Fibroblast of mammary gland (primary cell): ENCODE measurements around the gene CACNA1C.

ENCODE experiments used
- DNase-seq: peaks from one replicate; pipeline ENCODE4 v3.0.0-alpha.2; 2010; ENCODE audit warnings: low read depth
- H3K4me3 ChIP-seq: 2 replicates; pipeline ENCODE4 v1.5.1; 2011; ENCODE audit warnings: low read depth, mild to moderate bottlenecking, low read length, moderate library complexity; ENCODE audit not compliant: control insufficient read depth
- TF ChIP-seq, protein P1 (sequence below): conservative IDR thresholded peaks from 2 replicates; pipeline ENCODE4 v1.5.1; 2011; ENCODE audit warnings: low read depth, low read length, inconsistent platforms; ENCODE audit not compliant: control insufficient read depth, insufficient read depth

Gene CACNA1C

DNA sequence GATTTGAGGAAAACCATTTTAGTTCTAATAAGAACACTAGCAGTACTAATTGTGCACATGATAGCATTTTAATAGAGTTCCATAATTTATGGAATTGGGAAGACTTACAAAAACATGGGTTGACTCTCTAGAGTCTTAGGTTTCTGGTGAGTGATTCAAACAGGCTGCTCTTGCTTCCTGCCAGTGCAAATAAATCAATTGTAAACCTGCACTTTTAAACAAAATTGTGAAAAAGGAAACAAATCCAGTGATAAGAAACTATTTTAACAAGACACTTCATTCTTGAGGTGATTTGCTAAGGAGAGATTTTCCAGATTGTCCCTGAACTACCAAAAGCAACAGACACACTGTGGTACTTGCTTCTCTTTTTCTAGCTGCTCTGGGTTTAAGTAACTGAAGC, 112.2 kb downstream of the CACNA1C start:
- no peak overlapping the region for H3K4me3 ChIP-seq
- TF ChIP-seq, protein P1, sequence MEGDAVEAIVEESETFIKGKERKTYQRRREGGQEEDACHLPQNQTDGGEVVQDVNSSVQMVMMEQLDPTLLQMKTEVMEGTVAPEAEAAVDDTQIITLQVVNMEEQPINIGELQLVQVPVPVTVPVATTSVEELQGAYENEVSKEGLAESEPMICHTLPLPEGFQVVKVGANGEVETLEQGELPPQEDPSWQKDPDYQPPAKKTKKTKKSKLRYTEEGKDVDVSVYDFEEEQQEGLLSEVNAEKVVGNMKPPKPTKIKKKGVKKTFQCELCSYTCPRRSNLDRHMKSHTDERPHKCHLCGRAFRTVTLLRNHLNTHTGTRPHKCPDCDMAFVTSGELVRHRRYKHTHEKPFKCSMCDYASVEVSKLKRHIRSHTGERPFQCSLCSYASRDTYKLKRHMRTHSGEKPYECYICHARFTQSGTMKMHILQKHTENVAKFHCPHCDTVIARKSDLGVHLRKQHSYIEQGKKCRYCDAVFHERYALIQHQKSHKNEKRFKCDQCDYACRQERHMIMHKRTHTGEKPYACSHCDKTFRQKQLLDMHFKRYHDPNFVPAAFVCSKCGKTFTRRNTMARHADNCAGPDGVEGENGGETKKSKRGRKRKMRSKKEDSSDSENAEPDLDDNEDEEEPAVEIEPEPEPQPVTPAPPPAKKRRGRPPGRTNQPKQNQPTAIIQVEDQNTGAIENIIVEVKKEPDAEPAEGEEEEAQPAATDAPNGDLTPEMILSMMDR, result no peak
- DNase-seq, result peak; percentile 58

DNA sequence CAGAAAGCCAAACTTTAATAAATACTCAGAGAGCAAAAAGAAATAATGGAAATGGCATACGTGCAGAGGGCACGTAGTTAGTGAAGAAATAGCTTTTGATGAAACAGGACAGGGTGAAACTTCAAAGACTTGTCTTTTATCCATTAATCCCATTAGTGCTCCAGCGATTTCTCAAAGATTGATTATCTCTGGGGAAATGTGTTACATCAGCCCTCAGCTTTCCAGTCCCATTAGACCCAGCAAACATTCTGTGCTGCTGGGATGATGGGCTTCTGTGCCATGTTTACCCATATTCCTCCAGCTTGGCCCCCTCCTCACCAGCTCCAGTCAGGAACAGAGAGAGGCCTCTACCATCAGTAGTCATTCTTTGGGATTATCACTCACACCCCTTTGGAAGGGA, 113.1 kb downstream of the CACNA1C start:
- no peak for DNase-seq
- no peak overlapping the region for H3K4me3 ChIP-seq
- TF ChIP-seq, protein P1, result no peak

DNA sequence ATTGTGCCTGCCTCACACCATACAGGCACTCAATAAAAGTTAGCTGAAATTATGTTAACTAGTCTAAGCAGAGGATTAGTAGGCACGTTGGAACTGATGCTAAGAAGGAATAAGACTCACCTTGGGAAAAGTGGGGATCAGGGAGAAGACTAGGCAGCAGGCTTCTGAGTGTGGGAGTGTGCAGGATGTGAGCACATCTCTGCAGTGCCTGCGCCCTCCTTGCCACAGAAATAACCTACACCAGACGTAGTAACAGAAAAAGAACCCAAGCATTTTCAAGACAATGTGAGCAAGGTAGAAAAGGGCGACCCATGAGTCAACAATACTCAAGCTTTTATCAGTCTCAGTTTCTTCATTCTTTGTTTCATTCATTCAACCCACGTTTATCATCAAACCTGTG, 113.9 kb downstream of the CACNA1C start:
- no peak overlapping the region for H3K4me3 ChIP-seq
- no peak for DNase-seq
- TF ChIP-seq, protein P1, result no peak

DNA sequence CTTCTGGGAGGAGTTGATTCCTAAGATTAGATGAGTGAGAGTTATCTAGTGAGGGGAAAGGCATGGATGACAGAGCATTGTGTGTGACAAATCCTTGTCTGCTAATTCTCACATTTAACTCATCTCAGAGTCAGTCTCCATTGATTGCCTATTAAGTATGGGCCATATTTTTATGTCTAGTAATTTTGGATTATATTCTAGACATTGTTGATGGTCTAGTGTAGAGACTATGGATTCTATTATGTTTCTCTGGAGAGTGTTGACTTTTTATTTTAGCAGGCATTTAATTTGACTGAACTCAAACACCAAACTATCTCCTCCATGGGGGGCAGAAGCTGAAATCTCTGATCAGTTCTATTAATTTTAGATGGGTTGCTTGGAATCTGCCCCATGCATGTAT, 114.4 kb downstream of the CACNA1C start:
- DNase-seq, result no peak
- H3K4me3 ChIP-seq, result no peak overlapping the region
- TF ChIP-seq, protein P1, result no peak

DNA sequence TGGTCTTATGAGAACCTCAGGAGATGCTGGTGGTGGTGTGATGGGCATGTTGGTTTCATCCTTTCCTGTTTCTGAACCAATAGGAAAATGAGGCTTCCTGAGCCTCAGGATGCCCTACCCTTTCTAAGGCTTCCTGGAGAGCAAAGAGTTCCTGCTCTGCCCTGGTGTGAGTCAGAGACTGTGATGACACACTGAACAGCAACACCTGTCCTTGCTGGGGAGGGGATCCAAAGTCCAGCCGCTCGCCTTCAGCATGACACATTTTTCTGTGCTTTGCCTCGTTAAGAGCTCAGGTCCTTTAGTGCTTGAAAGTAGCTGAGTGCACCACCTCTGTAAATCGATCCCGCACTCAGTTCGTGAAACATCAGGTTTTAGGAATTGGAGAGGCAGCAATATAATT, 116.0 kb downstream of the CACNA1C start:
- DNase-seq, result peak; percentile 81
- H3K4me3 ChIP-seq, result no peak overlapping the region

DNA sequence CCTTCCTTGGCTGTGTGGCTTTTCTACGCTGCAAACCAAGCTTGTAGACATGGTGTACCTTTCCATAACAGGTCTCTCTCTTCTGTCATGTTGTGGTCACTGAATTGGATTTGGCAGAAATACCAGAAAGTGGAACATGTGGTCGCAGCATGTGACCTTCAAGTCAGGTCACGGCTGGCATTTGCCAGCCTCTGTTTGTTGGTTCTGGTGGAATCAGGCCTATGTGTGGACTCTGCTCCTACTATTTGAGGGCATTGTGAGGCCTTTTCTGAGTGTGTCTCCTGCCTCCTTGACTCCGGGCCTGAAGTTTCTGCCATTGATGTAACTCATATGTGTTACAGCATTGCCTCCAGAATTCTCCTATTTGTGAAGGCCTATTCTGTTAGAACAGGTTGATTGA, 116.7 kb downstream of the CACNA1C start:
- no peak for DNase-seq
- H3K4me3 ChIP-seq, result no peak overlapping the region
- TF ChIP-seq, protein P1, result no peak

More for the DNA sequence above, 116.0 kb downstream of the CACNA1C start:
- TF ChIP-seq, protein P1, result no peak

DNA sequence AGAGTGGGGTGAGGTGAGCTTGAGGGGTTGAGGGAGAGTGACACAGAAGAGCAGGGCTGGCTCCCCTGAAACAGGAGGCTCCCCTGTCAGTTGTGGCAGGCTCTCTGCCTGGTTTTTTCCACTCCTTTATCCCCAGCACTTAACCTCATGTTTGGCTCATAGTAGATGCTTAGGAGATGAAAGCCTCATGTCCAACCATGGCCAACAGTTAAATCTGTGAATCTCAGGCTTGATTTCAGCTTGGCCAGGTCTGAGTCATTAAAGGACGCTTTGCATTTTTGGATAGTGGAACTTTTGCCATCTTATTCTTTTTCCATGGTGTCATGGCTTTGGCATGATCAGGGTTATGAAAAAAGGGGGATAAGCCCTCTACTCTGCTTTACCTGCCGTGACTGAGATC, 117.2 kb downstream of the CACNA1C start:
- peak; percentile 76 for DNase-seq
- TF ChIP-seq, protein P1, result no peak
- H3K4me3 ChIP-seq, result no peak overlapping the region
